Measurements from ENCODE around the gene JUND. TPM values are rescaled to one million over a fixed set of nuclear protein-coding genes. Genes with fewer than 3 reads are reported as not detected.
A peak's percentile ranks its signal among the peaks of the same experiment; 100 is the strongest.

The JUND gene
- total RNA-seq, 4 donors from 2014 or later: 152 to 386 (median 290) TPM

DNA sequence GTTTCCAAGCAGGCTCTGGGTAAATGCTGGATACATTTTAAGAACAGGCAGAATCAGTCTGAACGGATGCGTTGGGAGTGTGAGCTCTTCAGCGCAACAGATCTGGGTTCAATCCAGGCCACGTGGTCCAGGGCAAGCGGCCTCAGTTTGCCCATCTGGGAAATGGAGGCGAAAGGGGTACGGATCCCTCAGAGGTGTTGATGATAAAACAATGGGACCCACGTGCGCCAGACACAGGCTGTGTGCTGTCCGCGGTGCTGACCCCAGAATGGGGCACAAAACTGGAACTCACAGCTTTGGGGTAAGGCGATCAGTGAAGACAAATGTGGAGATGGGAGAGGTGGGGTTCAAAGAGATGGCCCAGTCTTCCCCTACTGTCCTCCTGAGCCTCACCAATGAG lies 42.1 kb downstream of the JUND start:
- TF ChIP-seq POLR2A (IDR thresholded peaks at IDR 0.05) (no peak), CTCF (IDR thresholded peaks at IDR 0.05) (no peak)
- Histone ChIP-seq H3K27ac (no peak overlapping the region), H3K9me3 (no peaks in the 10 kb centered on the region), H3K36me3 (no peaks in the 10 kb centered on the region), H3K4me3 (no peak overlapping the region), H3K4me1 (no peaks in the 10 kb centered on the region), H3K27me3 (no peaks in the 10 kb centered on the region)
- intact Hi-C loops (cut with DNase I; ENCODE audit: low total_unique reads): no loop called here
- DNase-seq: no peak

DNA sequence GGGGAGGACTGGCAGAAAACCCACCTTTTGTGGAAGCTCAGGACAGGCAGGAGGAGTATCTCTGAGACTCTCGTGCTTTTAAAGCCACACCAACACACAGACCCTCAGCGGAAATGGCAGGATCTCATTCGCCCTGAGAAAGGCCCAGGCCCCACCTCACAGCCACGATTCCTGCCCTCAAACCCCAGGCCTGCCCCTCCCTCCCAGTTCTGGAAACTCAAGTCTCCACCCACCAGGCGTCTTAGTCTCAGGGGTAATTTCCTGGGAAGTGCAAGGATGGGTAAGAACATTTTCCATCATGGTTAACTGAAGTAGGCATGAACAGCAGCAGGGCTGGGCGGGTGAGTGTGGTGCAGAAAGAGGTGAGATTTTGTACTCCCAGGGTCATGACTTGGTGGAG lies 47.2 kb downstream of the JUND start:
- Histone ChIP-seq H3K4me1 (no peaks in the 10 kb centered on the region), H3K27ac (no peak overlapping the region), H3K36me3 (no peaks in the 10 kb centered on the region), H3K9me3 (peaks cover 0 to 11% of the 10 kb centered on the region in 2 donors), H3K27me3 (peaks cover 12 to 16% of the 10 kb centered on the region in 2 donors), H3K4me3 (no peak overlapping the region)
- TF ChIP-seq POLR2A (IDR thresholded peaks at IDR 0.05): no peak
- TF ChIP-seq CTCF (IDR thresholded peaks at IDR 0.05): no peak
- intact Hi-C loops (cut with DNase I; ENCODE audit: low total_unique reads): no loop called here
- DNase-seq: no peak

- TF ChIP-seq POLR2A (IDR thresholded peaks at IDR 0.05) (no peak), CTCF (IDR thresholded peaks at IDR 0.05) (no peak)
- peaks cover 12 to 16% of the 10 kb centered on the region in 2 donors for H3K27me3 ChIP-seq
- peak in 1 of 2 donors; percentile 31 for DNase-seq
- H3K36me3 ChIP-seq: no peaks in the 10 kb centered on the region
- no peak overlapping the region for H3K4me3 ChIP-seq
- H3K4me1 ChIP-seq: no peaks in the 10 kb centered on the region
- H3K27ac ChIP-seq: no peak overlapping the region
- H3K9me3 ChIP-seq: peaks cover 0 to 11% of the 10 kb centered on the region in 2 donors
- intact Hi-C loops (cut with DNase I; ENCODE audit: low total_unique reads): no loop called here
Observed at GRCh38 chr19:18233224-18233825, 48.1 kb downstream of the JUND start.

GRCh38 chr19:18232540-18233223 lies 48.7 kb downstream of the JUND start:
- H3K9me3 ChIP-seq: peaks cover 0 to 11% of the 10 kb centered on the region in 2 donors
- peaks cover 12 to 16% of the 10 kb centered on the region in 2 donors for H3K27me3 ChIP-seq
- H3K36me3 ChIP-seq: no peaks in the 10 kb centered on the region
- H3K4me1 ChIP-seq: no peaks in the 10 kb centered on the region
- no peak overlapping the region for H3K27ac ChIP-seq
- no peak overlapping the region for H3K4me3 ChIP-seq
- intact Hi-C loops (cut with DNase I; ENCODE audit: low total_unique reads): no loop called here
- DNase-seq: no peak
- no peak for TF ChIP-seq CTCF (IDR thresholded peaks at IDR 0.05)
- TF ChIP-seq POLR2A (IDR thresholded peaks at IDR 0.05): no peak

- peaks cover 12 to 16% of the 10 kb centered on the region in 2 donors for H3K27me3 ChIP-seq
Observed at GRCh38 chr19:18231775-18232174, 49.6 kb downstream of the JUND start.

More at GRCh38 chr19:18231775-18232174, 49.6 kb downstream of the JUND start:
- Histone ChIP-seq H3K9me3 (peaks cover 0 to 11% of the 10 kb centered on the region in 2 donors), H3K27ac (no peak overlapping the region), H3K4me3 (no peak overlapping the region), H3K36me3 (no peaks in the 10 kb centered on the region), H3K4me1 (no peaks in the 10 kb centered on the region)
- TF ChIP-seq POLR2A (IDR thresholded peaks at IDR 0.05): no peak
- no peak for TF ChIP-seq CTCF (IDR thresholded peaks at IDR 0.05)
- intact Hi-C loops (cut with DNase I; ENCODE audit: low total_unique reads): no loop called here
- no peak for DNase-seq

Data from uterus (tissue), 4 donors.